Uterus (tissue), 4 donors: ENCODE data around the gene CSPG4. TPM values are rescaled to one million over a fixed set of nuclear protein-coding genes. Genes with fewer than 3 reads are reported as not detected.
"Not testable (repeated sequence)": the region's sequence is repeated elsewhere in the genome, so short reads cannot be mapped to it uniquely, and the experiment has no call there.

Experiments
- DNase-seq, 2 donors: peaks; one replicate each; pipeline ENCODE4 v3.0.0-alpha.2; 2019 to 2020
- H3K27ac ChIP-seq, 2 donors: fragments of 200-600 bp; sonication (generic); 1 replicate in 1 of 2; 2 replicates in 1 of 2; pipeline ENCODE4 v1.5.1; 2016 to 2018
- H3K27me3 ChIP-seq, 2 donors: fragments of 200-600 bp; sonication (generic); one replicate each; pipeline ENCODE4 v1.5.1; 2018 to 2019; ENCODE audit warnings: control low read depth in 1 of 2
- H3K36me3 ChIP-seq, 2 donors: fragments of 200-600 bp; sonication (generic); one replicate each; pipeline ENCODE4 v1.5.1; 2019; ENCODE audit warnings: control low read depth in 1 of 2
- H3K4me1 ChIP-seq, 2 donors: fragments of 200-600 bp; sonication (generic); one replicate each; pipeline ENCODE4 v1.5.1; 2018 to 2019; ENCODE audit warnings: control low read depth in 1 of 2
- H3K4me3 ChIP-seq, 2 donors: fragments of 200-600 bp; sonication (generic); 1 replicate in 1 of 2; 2 replicates in 1 of 2; pipeline ENCODE4 v1.5.1; 2018 to 2019; ENCODE audit warnings: mild to moderate bottlenecking in 1 of 2
- H3K9me3 ChIP-seq, 2 donors: fragments of 200-600 bp; sonication (generic); one replicate each; pipeline ENCODE4 v1.5.1; 2019; ENCODE audit warnings: control low read depth in 1 of 2
- CTCF ChIP-seq, 4 experiments: fragments of 200-600 bp in 2 of 4; fragments of 450-650 bp in 2 of 4; sonication (generic) in 2 of 4; IDR thresholded peaks; one replicate each; pipeline ENCODE4 v1.5.1; 2016 to 2019; ENCODE audit warnings: antibody characterized with exemption in 4 of 4, mild to moderate bottlenecking in 2 of 4, moderate library complexity in 1 of 4
- POLR2A ChIP-seq, 2 donors: fragments of 450-650 bp; IDR thresholded peaks; one replicate each; pipeline ENCODE4 v1.6.1; 2016; ENCODE audit warnings: antibody characterized with exemption in 2 of 2, mild to moderate bottlenecking in 1 of 2, moderate library complexity in 1 of 2
- intact Hi-C: fragments of 100-400 bp; cut with DNase I; formaldehyde crosslinking; loops from one replicate; pipeline ENCODE4 v1.15.1; 2023; ENCODE audit warnings: low total_unique reads
- total RNA-seq, 4 donors: library from RNA; depleted of rRNA in 3 of 4; stranded (reverse); fragments of >200 nt in 3 of 4; gene quantifications; one replicate each; pipeline versions ENCODE4 v1.1.0 to v1.2.4, GENCODE V29; 2014 to 2023
- donor health status: DM: yes; HTN: yes; CAD: no.

The CSPG4 gene
- total RNA-seq, 4 donors from 2014 or later: 10.3 to 62.4 (median 46.7) TPM

GRCh38 chr15:75731248-75732151 is 18.9 kb upstream of the CSPG4 start:
- peak; percentile 73 to 83 for DNase-seq
- TF ChIP-seq POLR2A (IDR thresholded peaks at IDR 0.05) (no peak), CTCF (IDR thresholded peaks at IDR 0.05) (no peak)
- H3K4me1 ChIP-seq: peaks cover 0 to 17% of the 10 kb centered on the region in 2 donors
- H3K36me3 ChIP-seq: no peaks in the 10 kb centered on the region
- intact Hi-C loops: no loop called here
- H3K4me3 ChIP-seq: peak overlapping the region in 1 of 2 donors; percentile 8
- no peaks in the 10 kb centered on the region for H3K9me3 ChIP-seq
- peak overlapping the region; percentile 81 to 82 for H3K27ac ChIP-seq
- H3K27me3 ChIP-seq: no peaks in the 10 kb centered on the region

GRCh38 chr15:75730376-75731247 is 18.0 kb upstream of the CSPG4 start:
- H3K27me3 ChIP-seq, intact Hi-C loops, H3K9me3 ChIP-seq, DNase-seq, H3K36me3 ChIP-seq, H3K4me3 ChIP-seq: not testable (repeated sequence)
- H3K27ac ChIP-seq: peak overlapping the region; percentile 81 to 82
- H3K4me1 ChIP-seq: peaks cover 0 to 17% of the 10 kb centered on the region in 2 donors

- intact Hi-C loops: no loop called here
- H3K27ac ChIP-seq: no peak overlapping the region
- H3K36me3 ChIP-seq: no peaks in the 10 kb centered on the region
- no peaks in the 10 kb centered on the region for H3K9me3 ChIP-seq
- H3K4me1 ChIP-seq: peaks cover 0 to 17% of the 10 kb centered on the region in 2 donors
- no peak for TF ChIP-seq CTCF (IDR thresholded peaks at IDR 0.05)
- TF ChIP-seq POLR2A (IDR thresholded peaks at IDR 0.05): no peak
- H3K27me3 ChIP-seq: no peaks in the 10 kb centered on the region
- no peak for DNase-seq
- H3K4me3 ChIP-seq: no peak overlapping the region
Observed at GRCh38 chr15:75729326-75730069, 16.9 kb upstream of the CSPG4 start.

- H3K4me1 ChIP-seq: peaks cover 0 to 15% of the 10 kb centered on the region in 2 donors
- no peaks in the 10 kb centered on the region for H3K36me3 ChIP-seq
- peak; percentile 61 to 66 for DNase-seq
- no peaks in the 10 kb centered on the region for H3K27me3 ChIP-seq
- no peak overlapping the region for H3K4me3 ChIP-seq
- no peaks in the 10 kb centered on the region for H3K9me3 ChIP-seq
- TF ChIP-seq POLR2A (IDR thresholded peaks at IDR 0.05) (no peak), CTCF (IDR thresholded peaks at IDR 0.05) (peak; percentile 34 to 52 (median 51))
- H3K27ac ChIP-seq: no peak overlapping the region
- intact Hi-C loops: no loop called here
Observed at GRCh38 chr15:75727851-75728715, 15.4 kb upstream of the CSPG4 start.
